ENCODE measurements around the gene SPPL3. TPM values are rescaled to one million over a fixed set of nuclear protein-coding genes. Genes with fewer than 3 reads are reported as not detected.

The SPPL3 gene
- total and polyA plus RNA-seq, 2 experiments from 2014 or later, result 10.9 to 27.8 TPM

DNA sequence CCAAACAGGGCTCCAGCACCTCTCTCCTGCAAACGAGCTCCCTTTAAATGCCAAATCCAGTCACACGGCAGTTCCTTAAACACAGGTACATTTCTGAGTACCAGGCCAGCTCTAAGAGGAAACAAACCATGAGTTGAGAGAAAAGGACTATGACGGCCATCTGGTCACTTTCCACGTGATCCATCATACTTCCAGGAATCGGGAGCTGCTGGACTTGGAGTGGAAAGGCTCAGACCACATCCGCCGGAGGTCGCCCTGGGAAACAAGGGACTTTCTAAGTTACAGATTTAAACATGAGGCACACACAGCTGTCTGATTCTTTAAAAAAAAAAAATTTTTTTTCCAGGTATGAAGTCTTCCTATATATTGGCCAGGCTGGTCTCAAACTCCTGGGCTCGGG lies 139.3 kb downstream of the SPPL3 start:
- H4K20me1 ChIP-seq (replicated peaks; ENCODE audit: insufficient read depth), result no peaks in the 10 kb centered on the region
- no peak overlapping the region for H3K27ac ChIP-seq (ENCODE audit: low read depth)
- peaks cover 3% of the 10 kb centered on the region; the same call in 1 of the 2 replicates for H3K36me3 ChIP-seq (ENCODE audit: insufficient read depth)
- H3K4me3 Mint-ChIP-seq, result no peak overlapping the region
- no peak for DNase-seq (ENCODE audit: low spot score)
- no peak overlapping the region for H2AFZ ChIP-seq
- H3K4me2 ChIP-seq, result no peak overlapping the region
- no peak overlapping the region for H3K4me3 ChIP-seq
- TF ChIP-seq ZNF114 (CRISPR knock-in tag; IDR thresholded peaks at IDR 0.05) (no peak), REST (IDR thresholded peaks at IDR 0.05; ENCODE audit: unreplicated experiment) (no peak), CTCF (conservative IDR thresholded peaks at IDR 0.05; ENCODE audit: low read depth in 2 of 2) (no peak)
- H3K4me1 ChIP-seq (ENCODE audit: insufficient read depth), result no peaks in the 10 kb centered on the region
- H3K36me3 Mint-ChIP-seq (ENCODE audit: low read depth), result peaks cover 59% of the 10 kb centered on the region
- no peaks in the 10 kb centered on the region for H3K9me3 Mint-ChIP-seq
- no peaks in the 10 kb centered on the region for H3F3A ChIP-seq (replicated peaks; ENCODE audit: low read depth)
- H3K79me2 ChIP-seq (replicated peaks; ENCODE audit: insufficient read depth), result no peaks in the 10 kb centered on the region
- no peak for ATAC-seq
- no peak overlapping the region for H3K27ac Mint-ChIP-seq
- H3K27me3 Mint-ChIP-seq (ENCODE audit: insufficient read depth, low read depth, poor library complexity), result peaks cover 7% of the 10 kb centered on the region
- H3K4me1 Mint-ChIP-seq, result peaks cover 10% of the 10 kb centered on the region
- H3K9me2 ChIP-seq (ENCODE audit: insufficient read depth), result no peaks in the 10 kb centered on the region
- no peaks in the 10 kb centered on the region for H3K27me3 ChIP-seq (ENCODE audit: insufficient read depth)

DNA sequence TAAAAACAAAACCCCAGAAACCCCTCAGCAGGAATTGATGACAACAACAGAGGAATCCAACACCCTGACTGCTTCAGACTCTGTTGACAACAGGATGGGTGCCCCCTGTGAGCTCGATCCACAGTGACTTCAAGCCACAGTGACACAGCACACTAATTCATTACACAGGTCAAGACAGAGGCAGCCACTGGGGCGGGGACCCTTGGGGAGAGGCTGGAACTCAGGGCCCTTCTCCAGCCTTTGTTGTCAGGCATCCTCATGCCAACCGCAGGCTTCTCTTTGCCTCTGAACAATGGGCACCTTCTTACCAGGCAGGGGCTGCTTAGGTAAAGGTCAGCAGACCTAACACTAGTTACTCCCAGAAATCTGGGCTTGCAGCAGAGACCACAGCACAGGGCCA lies 140.9 kb downstream of the SPPL3 start:
- TF ChIP-seq, protein P1, sequence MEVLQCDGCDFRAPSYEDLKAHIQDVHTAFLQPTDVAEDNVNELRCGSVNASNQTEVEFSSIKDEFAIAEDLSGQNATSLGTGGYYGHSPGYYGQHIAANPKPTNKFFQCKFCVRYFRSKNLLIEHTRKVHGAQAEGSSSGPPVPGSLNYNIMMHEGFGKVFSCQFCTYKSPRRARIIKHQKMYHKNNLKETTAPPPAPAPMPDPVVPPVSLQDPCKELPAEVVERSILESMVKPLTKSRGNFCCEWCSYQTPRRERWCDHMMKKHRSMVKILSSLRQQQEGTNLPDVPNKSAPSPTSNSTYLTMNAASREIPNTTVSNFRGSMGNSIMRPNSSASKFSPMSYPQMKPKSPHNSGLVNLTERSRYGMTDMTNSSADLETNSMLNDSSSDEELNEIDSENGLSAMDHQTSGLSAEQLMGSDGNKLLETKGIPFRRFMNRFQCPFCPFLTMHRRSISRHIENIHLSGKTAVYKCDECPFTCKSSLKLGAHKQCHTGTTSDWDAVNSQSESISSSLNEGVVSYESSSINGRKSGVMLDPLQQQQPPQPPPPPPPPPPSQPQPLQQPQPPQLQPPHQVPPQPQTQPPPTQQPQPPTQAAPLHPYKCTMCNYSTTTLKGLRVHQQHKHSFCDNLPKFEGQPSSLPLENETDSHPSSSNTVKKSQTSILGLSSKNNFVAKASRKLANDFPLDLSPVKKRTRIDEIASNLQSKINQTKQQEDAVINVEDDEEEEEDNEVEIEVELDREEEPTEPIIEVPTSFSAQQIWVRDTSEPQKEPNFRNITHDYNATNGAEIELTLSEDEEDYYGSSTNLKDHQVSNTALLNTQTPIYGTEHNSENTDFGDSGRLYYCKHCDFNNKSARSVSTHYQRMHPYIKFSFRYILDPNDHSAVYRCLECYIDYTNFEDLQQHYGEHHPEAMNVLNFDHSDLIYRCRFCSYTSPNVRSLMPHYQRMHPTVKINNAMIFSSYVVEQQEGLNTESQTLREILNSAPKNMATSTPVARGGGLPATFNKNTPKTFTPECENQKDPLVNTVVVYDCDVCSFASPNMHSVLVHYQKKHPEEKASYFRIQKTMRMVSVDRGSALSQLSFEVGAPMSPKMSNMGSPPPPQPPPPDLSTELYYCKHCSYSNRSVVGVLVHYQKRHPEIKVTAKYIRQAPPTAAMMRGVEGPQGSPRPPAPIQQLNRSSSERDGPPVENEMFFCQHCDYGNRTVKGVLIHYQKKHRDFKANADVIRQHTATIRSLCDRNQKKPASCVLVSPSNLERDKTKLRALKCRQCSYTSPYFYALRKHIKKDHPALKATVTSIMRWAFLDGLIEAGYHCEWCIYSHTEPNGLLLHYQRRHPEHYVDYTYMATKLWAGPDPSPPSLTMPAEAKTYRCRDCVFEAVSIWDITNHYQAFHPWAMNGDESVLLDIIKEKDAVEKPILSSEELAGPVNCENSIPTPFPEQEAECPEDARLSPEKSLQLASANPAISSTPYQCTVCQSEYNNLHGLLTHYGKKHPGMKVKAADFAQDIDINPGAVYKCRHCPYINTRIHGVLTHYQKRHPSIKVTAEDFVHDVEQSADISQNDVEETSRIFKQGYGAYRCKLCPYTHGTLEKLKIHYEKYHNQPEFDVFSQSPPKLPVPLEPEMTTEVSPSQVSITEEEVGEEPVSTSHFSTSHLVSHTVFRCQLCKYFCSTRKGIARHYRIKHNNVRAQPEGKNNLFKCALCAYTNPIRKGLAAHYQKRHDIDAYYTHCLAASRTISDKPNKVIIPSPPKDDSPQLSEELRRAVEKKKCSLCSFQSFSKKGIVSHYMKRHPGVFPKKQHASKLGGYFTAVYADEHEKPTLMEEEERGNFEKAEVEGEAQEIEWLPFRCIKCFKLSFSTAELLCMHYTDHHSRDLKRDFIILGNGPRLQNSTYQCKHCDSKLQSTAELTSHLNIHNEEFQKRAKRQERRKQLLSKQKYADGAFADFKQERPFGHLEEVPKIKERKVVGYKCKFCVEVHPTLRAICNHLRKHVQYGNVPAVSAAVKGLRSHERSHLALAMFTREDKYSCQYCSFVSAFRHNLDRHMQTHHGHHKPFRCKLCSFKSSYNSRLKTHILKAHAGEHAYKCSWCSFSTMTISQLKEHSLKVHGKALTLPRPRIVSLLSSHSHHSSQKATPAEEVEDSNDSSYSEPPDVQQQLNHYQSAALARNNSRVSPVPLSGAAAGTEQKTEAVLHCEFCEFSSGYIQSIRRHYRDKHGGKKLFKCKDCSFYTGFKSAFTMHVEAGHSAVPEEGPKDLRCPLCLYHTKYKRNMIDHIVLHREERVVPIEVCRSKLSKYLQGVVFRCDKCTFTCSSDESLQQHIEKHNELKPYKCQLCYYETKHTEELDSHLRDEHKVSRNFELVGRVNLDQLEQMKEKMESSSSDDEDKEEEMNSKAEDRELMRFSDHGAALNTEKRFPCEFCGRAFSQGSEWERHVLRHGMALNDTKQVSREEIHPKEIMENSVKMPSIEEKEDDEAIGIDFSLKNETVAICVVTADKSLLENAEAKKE (CRISPR knock-in tag; IDR thresholded peaks at IDR 0.05), result no peak
- H3K4me3 ChIP-seq, result no peak overlapping the region
- H3K27me3 ChIP-seq (ENCODE audit: insufficient read depth), result no peaks in the 10 kb centered on the region
- H3F3A ChIP-seq (replicated peaks; ENCODE audit: low read depth), result no peaks in the 10 kb centered on the region
- Mint-ChIP-seq H3K27ac (peak overlapping the region; percentile 62; the same call in 1 of the 2 replicates), H3K9me3 (no peaks in the 10 kb centered on the region), H3K27me3 (ENCODE audit: insufficient read depth, low read depth, poor library complexity) (peaks cover 8% of the 10 kb centered on the region), H3K36me3 (ENCODE audit: low read depth) (peaks cover 53% of the 10 kb centered on the region), H3K4me3 (no peak overlapping the region), H3K4me1 (peaks cover 22% of the 10 kb centered on the region)
- H3K4me1 ChIP-seq (ENCODE audit: insufficient read depth), result peaks cover 5% of the 10 kb centered on the region; the same call in 1 of the 2 replicates
- no peak overlapping the region for H3K4me2 ChIP-seq
- peaks cover 3% of the 10 kb centered on the region; the same call in 1 of the 2 replicates for H3K36me3 ChIP-seq (ENCODE audit: insufficient read depth)
- DNase-seq (ENCODE audit: low spot score), result no peak
- H3K27ac ChIP-seq (ENCODE audit: low read depth), result no peak overlapping the region
- H2AFZ ChIP-seq, result no peak overlapping the region
- ATAC-seq, result no peak
- H3K79me2 ChIP-seq (replicated peaks; ENCODE audit: insufficient read depth), result no peaks in the 10 kb centered on the region
- H3K9me2 ChIP-seq (ENCODE audit: insufficient read depth), result no peaks in the 10 kb centered on the region
- no peaks in the 10 kb centered on the region for H4K20me1 ChIP-seq (replicated peaks; ENCODE audit: insufficient read depth)

All from GM23338 (cell line).